ENCODE results near the gene TMEM150C.

TMEM150C gene

GRCh38 chr4:82599336-82599735 is 37.5 kb upstream of the TMEM150C start:
- H3K4me3 ChIP-seq (ENCODE audit: low read length) = no peak overlapping the region
- DNase-seq (ENCODE audit: low read depth) = peak; percentile 15
- TF ChIP-seq CTCF (IDR thresholded peaks at IDR 0.05; ENCODE audit: insufficient read depth, low read depth, low read length, missing control alignments) = no peak

- H3K4me3 ChIP-seq (ENCODE audit: low read length) = no peak overlapping the region
- DNase-seq (ENCODE audit: low read depth) = no peak
- TF ChIP-seq CTCF (IDR thresholded peaks at IDR 0.05; ENCODE audit: insufficient read depth, low read depth, low read length, missing control alignments) = no peak
Observed at GRCh38 chr4:82594456-82594855, 32.7 kb upstream of the TMEM150C start.

- H3K4me3 ChIP-seq (ENCODE audit: low read length) = no peak overlapping the region
- DNase-seq (ENCODE audit: low read depth) = no peak
- TF ChIP-seq CTCF (IDR thresholded peaks at IDR 0.05; ENCODE audit: insufficient read depth, low read depth, low read length, missing control alignments) = no peak
Observed at GRCh38 chr4:82593411-82593810, 31.6 kb upstream of the TMEM150C start.

- TF ChIP-seq CTCF (IDR thresholded peaks at IDR 0.05; ENCODE audit: insufficient read depth, low read depth, low read length, missing control alignments) = no peak
- DNase-seq (ENCODE audit: low read depth) = no peak
- H3K4me3 ChIP-seq (ENCODE audit: low read length) = no peak overlapping the region
Observed at GRCh38 chr4:82592639-82593038, 30.9 kb upstream of the TMEM150C start.

GRCh38 chr4:82591592-82591991 is 29.8 kb upstream of the TMEM150C start:
- no peak for TF ChIP-seq CTCF (IDR thresholded peaks at IDR 0.05; ENCODE audit: insufficient read depth, low read depth, low read length, missing control alignments)
- no peak overlapping the region for H3K4me3 ChIP-seq (ENCODE audit: low read length)
- no peak for DNase-seq (ENCODE audit: low read depth)

- peak; percentile 69 for DNase-seq (ENCODE audit: low read depth)
- TF ChIP-seq CTCF (IDR thresholded peaks at IDR 0.05; ENCODE audit: insufficient read depth, low read depth, low read length, missing control alignments) = no peak
- no peak overlapping the region for H3K4me3 ChIP-seq (ENCODE audit: low read length)
Observed at GRCh38 chr4:82589756-82590155, 28.0 kb upstream of the TMEM150C start.

GRCh38 chr4:82588771-82589270 is 27.0 kb upstream of the TMEM150C start:
- peak; percentile 7 for DNase-seq (ENCODE audit: low read depth)
- H3K4me3 ChIP-seq (ENCODE audit: low read length) = no peak overlapping the region
- no peak for TF ChIP-seq CTCF (IDR thresholded peaks at IDR 0.05; ENCODE audit: insufficient read depth, low read depth, low read length, missing control alignments)

All from epithelial cell of esophagus (primary cell).